K562 (cell line): ENCODE results near the gene PPP4R1.

ENCODE experiments used
- FOXJ3 ChIP-seq: sonication (generic); formaldehyde crosslinking; IDR thresholded peaks from 2 replicates; pipeline ENCODE4 v1.4.0; 2020; ENCODE audit warnings: mild to moderate bottlenecking, missing genetic modification reagents
- HDAC1 ChIP-seq, 2 experiments: fragments of 450-650 bp; IDR thresholded peaks; 2 replicates each; pipeline ENCODE4 v1.6.1; 2016 to 2017; ENCODE audit warnings: inconsistent platforms in 1 of 2, mild to moderate bottlenecking in 1 of 2, moderate library complexity in 1 of 2
- NCOA4 ChIP-seq: fragments of 450-650 bp; IDR thresholded peaks from 2 replicates; pipeline ENCODE4 v1.6.1; 2018; ENCODE audit warnings: mild to moderate bottlenecking; ENCODE audit not compliant: partially characterized antibody
- NR2C2 ChIP-seq, 2 experiments: fragments of 200-800 bp in 1 of 2; sonication (Bioruptor generic) in 1 of 2; sonication (generic) in 1 of 2; formaldehyde crosslinking in 1 of 2; IDR thresholded peaks; 2 replicates each; pipeline versions ENCODE4 v1.6.1 to v1.8.0; 2016 to 2022; ENCODE audit warnings: mild to moderate bottlenecking in 1 of 2, missing compliant biosample characterization in 1 of 2, missing genetic modification characterization in 1 of 2, missing genetic modification reagents in 1 of 2
- NR3C1 ChIP-seq: sonication (generic); formaldehyde crosslinking; IDR thresholded peaks from 2 replicates; pipeline ENCODE4 v1.8.1; 2022; ENCODE audit warnings: missing genetic modification reagents
- SMARCC2 ChIP-seq: fragments of 450-650 bp; IDR thresholded peaks from 2 replicates; pipeline ENCODE4 v1.6.1; 2017; ENCODE audit warnings: antibody characterized with exemption, moderate library complexity, mild to moderate bottlenecking, low read depth
- ZNF143 ChIP-seq: sonication (generic); formaldehyde crosslinking; IDR thresholded peaks from 2 replicates; pipeline ENCODE4 v1.9.0; 2022; ENCODE audit warnings: mild to moderate bottlenecking, missing genetic modification reagents
- ZNF224 ChIP-seq: sonication (generic); formaldehyde crosslinking; IDR thresholded peaks from 2 replicates; pipeline ENCODE4 v1.8.0; 2022; ENCODE audit warnings: mild to moderate bottlenecking, missing genetic modification reagents
- ZZZ3 ChIP-seq: fragments of 450-650 bp; IDR thresholded peaks from 2 replicates; pipeline ENCODE4 v1.6.1; 2016; ENCODE audit warnings: antibody characterized with exemption, mild to moderate bottlenecking, moderate library complexity
- TF ChIP-seq, protein P1 (sequence below), 2 experiments: IDR thresholded peaks in 1 of 2; conservative IDR thresholded peaks in 1 of 2; 2 replicates each; pipeline ENCODE4 v1.6.1; 2016; ENCODE audit warnings: low read depth in 2 of 2, mild to moderate bottlenecking in 1 of 2, missing compliant biosample characterization in 1 of 2, missing genetic modification characterization in 1 of 2, moderate library complexity in 1 of 2
- TF ChIP-seq, protein P2 (sequence below), 2 experiments: fragments of 450-650 bp; formaldehyde crosslinking in 1 of 2; IDR thresholded peaks; 2 replicates each; pipeline versions ENCODE4 v1.4.0 to v1.6.1; 2014 to 2020; ENCODE audit warnings: mild to moderate bottlenecking in 2 of 2, borderline replicate concordance in 1 of 2, low read depth in 1 of 2
- TF ChIP-seq, protein P3 (sequence below), 3 experiments: IDR thresholded peaks in 2 of 3; conservative IDR thresholded peaks in 1 of 3; 2 replicates each; pipeline ENCODE4 v1.5.1; 2011 to 2012; ENCODE audit warnings: low read length in 3 of 3, mild to moderate bottlenecking in 3 of 3, control low read depth in 2 of 3, improper control_type of control experiment in 1 of 3, inconsistent platforms in 1 of 3, low read depth in 1 of 3, mixed read lengths in 1 of 3, moderate library complexity in 1 of 3; ENCODE audit not compliant: insufficient read depth in 2 of 3

DNA sequence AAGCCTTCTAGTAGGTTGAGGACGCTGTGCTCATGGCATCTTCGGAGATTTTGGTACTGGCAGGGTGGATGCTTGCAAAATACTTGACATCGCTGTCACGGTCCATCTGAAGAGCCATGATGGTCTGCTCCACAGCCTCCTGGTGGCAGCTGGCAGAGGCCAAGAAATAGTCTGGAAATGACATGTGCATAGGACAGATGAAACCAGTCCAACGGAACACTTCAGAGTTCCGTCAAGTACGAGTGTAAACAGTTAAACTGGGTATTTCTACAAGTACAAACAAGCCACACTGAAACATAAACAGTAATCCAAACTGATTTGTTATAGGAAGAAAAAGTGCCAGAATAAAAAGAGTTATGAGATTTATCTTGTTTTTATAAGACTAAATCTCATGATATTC, 66.6 kb downstream of the PPP4R1 start:
- TF ChIP-seq, protein P1, sequence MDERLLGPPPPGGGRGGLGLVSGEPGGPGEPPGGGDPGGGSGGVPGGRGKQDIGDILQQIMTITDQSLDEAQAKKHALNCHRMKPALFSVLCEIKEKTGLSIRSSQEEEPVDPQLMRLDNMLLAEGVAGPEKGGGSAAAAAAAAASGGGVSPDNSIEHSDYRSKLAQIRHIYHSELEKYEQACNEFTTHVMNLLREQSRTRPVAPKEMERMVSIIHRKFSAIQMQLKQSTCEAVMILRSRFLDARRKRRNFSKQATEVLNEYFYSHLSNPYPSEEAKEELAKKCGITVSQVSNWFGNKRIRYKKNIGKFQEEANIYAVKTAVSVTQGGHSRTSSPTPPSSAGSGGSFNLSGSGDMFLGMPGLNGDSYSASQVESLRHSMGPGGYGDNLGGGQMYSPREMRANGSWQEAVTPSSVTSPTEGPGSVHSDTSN (CRISPR knock-in tag; IDR thresholded peaks at IDR 0.05; ENCODE audit: low read depth) = no peak
- TF ChIP-seq, protein P1 (tag; conservative IDR thresholded peaks at IDR 0.05; ENCODE audit: low read depth) = no peak
- TF ChIP-seq HDAC1 (IDR thresholded peaks at IDR 0.05) (no peak), ZNF143 (no peak), ZNF224 (CRISPR knock-in tag) (no peak), ZZZ3 (no peak), NCOA4 (no peak), NR3C1 (CRISPR knock-in tag) (no peak), NR2C2 (CRISPR knock-in tag; IDR thresholded peaks at IDR 0.05) (no peak), NR2C2 (tag; IDR thresholded peaks at IDR 0.05) (no peak), FOXJ3 (CRISPR knock-in tag) (no peak), SMARCC2 (no peak)
- TF ChIP-seq, protein P2, sequence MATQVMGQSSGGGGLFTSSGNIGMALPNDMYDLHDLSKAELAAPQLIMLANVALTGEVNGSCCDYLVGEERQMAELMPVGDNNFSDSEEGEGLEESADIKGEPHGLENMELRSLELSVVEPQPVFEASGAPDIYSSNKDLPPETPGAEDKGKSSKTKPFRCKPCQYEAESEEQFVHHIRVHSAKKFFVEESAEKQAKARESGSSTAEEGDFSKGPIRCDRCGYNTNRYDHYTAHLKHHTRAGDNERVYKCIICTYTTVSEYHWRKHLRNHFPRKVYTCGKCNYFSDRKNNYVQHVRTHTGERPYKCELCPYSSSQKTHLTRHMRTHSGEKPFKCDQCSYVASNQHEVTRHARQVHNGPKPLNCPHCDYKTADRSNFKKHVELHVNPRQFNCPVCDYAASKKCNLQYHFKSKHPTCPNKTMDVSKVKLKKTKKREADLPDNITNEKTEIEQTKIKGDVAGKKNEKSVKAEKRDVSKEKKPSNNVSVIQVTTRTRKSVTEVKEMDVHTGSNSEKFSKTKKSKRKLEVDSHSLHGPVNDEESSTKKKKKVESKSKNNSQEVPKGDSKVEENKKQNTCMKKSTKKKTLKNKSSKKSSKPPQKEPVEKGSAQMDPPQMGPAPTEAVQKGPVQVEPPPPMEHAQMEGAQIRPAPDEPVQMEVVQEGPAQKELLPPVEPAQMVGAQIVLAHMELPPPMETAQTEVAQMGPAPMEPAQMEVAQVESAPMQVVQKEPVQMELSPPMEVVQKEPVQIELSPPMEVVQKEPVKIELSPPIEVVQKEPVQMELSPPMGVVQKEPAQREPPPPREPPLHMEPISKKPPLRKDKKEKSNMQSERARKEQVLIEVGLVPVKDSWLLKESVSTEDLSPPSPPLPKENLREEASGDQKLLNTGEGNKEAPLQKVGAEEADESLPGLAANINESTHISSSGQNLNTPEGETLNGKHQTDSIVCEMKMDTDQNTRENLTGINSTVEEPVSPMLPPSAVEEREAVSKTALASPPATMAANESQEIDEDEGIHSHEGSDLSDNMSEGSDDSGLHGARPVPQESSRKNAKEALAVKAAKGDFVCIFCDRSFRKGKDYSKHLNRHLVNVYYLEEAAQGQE (IDR thresholded peaks at IDR 0.05; ENCODE audit: borderline replicate concordance) = no peak
- TF ChIP-seq, protein P2 (CRISPR knock-in tag; IDR thresholded peaks at IDR 0.05; ENCODE audit: low read depth) = no peak
- TF ChIP-seq, protein P3, sequence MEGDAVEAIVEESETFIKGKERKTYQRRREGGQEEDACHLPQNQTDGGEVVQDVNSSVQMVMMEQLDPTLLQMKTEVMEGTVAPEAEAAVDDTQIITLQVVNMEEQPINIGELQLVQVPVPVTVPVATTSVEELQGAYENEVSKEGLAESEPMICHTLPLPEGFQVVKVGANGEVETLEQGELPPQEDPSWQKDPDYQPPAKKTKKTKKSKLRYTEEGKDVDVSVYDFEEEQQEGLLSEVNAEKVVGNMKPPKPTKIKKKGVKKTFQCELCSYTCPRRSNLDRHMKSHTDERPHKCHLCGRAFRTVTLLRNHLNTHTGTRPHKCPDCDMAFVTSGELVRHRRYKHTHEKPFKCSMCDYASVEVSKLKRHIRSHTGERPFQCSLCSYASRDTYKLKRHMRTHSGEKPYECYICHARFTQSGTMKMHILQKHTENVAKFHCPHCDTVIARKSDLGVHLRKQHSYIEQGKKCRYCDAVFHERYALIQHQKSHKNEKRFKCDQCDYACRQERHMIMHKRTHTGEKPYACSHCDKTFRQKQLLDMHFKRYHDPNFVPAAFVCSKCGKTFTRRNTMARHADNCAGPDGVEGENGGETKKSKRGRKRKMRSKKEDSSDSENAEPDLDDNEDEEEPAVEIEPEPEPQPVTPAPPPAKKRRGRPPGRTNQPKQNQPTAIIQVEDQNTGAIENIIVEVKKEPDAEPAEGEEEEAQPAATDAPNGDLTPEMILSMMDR (IDR thresholded peaks at IDR 0.05 in 2 of 3, conservative IDR thresholded peaks at IDR 0.05 in 1 of 3; ENCODE audit: insufficient read depth in 2 of 3, low read depth in 1 of 3, low read length in 3 of 3) = no peak
